NB4 (cell line): ENCODE results near the gene POFUT2.

Experiments
- CTCF ChIP-seq: IDR thresholded peaks from one replicate; pipeline ENCODE4 v1.5.1; 2012; ENCODE audit warnings: low read depth, low read length
- POLR2A ChIP-seq: IDR thresholded peaks from 2 replicates; pipeline ENCODE4 v1.6.1; 2011; ENCODE audit warnings: mild to moderate bottlenecking; ENCODE audit not compliant: insufficient read length; ENCODE audit errors: extremely low read depth

- TF ChIP-seq CTCF, result no peak
- no peak for TF ChIP-seq POLR2A
Observed at GRCh38 chr21:45223236-45224185, 64.2 kb downstream of the POFUT2 start.
